GM12801 (cell line): ENCODE data around the gene ACVRL1.

Experiments used
- TF ChIP-seq, protein P1 (sequence below): IDR thresholded peaks from one replicate; pipeline ENCODE4 v1.5.1; 2011; ENCODE audit warnings: control low read depth; ENCODE audit not compliant: insufficient read length; ENCODE audit errors: extremely low read depth

The ACVRL1 gene

DNA sequence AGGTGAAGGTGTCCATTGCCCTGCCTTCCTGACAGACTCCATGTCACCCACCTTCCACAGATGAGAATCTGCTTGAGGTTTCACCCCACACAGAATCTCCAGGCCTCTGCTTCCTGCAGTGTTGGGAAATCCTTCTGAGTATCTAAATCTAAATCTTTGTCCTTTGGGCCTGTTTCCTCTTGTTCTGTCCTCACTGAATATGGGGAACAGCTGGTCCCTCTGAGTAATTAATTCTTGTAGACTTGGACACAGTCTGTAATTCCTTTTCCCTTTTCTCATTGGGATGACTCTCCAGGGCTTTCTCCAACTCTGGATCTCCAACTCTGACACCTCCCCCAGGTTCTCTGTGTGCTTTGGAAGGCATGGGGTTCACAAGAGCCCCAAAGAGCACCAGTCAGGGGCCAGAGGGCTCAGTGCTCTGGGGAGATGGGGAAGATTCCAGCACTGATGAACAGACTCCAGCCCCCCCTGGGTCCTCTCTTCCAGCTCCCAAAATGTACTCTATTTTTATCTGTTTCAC, 2.3 kb upstream of the ACVRL1 start:
- TF ChIP-seq, protein P1, sequence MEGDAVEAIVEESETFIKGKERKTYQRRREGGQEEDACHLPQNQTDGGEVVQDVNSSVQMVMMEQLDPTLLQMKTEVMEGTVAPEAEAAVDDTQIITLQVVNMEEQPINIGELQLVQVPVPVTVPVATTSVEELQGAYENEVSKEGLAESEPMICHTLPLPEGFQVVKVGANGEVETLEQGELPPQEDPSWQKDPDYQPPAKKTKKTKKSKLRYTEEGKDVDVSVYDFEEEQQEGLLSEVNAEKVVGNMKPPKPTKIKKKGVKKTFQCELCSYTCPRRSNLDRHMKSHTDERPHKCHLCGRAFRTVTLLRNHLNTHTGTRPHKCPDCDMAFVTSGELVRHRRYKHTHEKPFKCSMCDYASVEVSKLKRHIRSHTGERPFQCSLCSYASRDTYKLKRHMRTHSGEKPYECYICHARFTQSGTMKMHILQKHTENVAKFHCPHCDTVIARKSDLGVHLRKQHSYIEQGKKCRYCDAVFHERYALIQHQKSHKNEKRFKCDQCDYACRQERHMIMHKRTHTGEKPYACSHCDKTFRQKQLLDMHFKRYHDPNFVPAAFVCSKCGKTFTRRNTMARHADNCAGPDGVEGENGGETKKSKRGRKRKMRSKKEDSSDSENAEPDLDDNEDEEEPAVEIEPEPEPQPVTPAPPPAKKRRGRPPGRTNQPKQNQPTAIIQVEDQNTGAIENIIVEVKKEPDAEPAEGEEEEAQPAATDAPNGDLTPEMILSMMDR, result no peak

DNA sequence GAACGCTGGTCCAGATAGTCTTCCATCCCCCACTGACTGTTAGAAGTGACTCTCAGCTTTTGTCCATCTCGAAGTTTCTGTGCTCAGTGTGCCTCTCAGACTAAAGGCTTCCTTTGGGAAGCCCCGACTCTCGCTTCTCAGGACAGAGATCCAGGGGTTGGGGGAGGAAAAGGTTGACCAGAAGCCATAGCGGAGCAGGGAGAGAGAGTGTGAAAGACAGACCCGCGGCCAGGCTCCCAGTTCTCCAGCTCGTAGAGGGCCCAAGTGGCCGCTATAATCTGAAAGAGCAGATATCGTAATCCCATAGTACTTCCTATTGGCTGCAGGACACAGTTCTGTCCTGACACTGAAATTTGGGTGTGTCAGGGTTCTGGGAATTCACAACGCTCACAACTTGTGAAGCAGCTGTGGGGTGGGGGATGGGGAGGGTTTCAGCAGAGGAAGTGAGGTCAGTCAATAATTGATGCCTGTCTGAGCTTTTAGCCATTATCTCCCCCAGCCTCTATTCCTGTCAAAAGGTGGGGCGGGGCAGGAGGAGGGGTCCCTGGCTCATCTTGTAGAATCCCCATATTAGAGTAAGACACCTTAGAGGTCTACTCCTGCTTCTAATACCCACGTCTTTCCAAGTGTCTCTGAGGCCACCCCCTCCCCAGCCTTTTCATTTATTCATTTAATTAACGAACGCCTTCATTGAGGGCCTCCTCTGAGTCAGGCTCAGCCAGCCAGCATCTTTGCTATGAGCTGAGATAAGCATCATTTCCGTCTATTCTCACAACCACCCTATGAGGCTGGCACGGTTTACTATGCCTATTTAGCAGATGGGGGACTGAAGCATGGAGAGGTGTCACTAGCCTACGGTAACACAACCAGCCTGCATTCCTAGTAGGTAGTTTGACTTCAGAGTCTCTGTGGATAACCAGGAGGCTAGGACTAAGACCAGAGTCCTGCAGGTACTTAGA, 1.6 kb upstream of the ACVRL1 start:
- TF ChIP-seq, protein P1, result no peak

DNA sequence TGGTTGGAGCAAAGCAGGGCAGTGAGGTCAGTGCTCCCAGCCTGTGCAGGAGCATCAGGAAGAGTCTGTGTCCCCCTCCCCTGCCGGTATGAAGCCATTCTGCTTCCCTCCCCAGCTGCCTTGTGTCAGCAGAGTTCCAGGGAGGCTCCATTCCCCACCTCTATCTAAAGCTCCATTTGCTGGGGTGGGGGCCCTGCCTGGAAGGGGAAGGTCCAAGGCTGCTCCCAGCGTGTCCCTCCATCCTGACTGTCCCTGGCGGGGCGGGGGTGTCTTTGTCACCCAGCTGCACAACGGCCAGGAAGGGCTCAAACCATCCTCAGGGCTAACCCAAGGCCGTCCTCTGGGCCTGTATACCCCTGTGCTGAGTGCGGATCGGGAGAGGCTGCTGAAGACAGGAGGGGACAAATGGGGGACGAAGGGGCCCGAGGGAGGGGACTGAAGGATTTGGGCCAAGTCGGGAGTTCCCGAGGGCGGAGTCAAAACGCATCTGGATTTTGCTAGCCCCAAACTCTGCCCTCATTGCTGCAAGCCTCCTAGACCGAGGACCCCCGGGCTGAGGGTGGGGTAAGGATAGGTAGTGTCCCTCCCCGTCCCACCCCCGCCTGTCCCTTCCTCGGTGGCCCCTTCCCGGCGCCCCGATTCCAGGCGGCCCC, 748 bp upstream of the ACVRL1 start:
- TF ChIP-seq, protein P1, result no peak

DNA sequence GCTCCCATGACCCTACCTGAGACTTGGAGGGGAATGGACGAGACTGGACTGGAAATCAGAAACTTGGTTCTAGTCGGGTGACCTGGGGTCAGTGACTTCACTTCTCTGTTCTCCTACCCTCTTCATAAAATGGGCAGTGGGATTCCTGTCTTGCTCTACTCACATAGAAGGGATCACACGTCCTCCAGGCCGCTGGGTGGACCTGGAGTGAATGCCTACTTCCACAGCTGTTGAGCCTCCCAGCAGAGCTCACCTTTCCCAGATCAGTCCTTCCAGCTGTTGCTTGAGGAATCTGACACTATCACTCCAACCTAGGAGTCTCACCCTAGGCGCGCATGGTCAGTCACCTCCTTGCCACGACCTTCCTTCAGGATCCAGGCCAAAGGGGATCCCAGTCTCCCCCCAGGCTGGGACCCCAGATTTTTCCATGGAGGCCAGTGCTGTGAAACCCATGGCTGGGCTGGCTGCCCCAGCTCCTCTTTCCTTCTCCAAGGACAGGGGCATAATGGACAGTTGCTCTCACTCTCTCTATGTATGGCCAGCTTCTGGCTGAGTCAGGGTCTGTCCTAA, 637 bp downstream of the ACVRL1 start:
- TF ChIP-seq, protein P1, result no peak

DNA sequence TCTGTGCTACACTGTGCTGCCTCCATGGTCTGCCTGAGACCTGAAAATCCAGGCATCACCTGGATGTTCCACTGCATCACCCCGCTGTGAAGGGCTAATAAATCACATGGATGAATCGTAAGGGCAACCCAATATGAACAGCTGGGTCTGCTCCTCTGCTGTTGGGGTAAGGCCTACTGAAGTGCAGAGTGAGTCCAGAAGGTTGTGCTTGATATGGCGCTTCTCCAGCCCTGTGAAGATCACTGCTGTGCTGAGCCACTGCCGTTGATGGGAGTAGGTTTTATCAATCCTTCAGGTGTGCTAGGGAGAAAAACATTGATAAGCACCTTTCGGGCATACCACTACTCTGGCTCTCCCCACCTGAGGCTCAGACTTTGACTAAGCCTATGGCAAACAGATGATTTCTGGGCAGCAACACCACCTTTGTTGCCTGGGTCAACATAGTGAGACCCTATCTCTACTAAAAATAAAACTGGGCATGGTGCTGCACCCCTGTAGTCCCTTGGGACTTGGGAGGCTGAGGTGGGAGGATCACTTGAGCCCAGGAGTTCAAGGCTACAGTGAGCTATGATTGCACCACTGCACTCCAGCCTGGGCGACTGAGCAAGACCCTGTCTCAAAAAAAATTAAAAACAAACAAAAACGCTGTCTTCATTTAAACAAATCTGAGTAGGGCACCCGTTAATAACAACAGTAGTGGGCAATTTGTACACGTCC, 1.7 kb downstream of the ACVRL1 start:
- TF ChIP-seq, protein P1, result no peak

DNA sequence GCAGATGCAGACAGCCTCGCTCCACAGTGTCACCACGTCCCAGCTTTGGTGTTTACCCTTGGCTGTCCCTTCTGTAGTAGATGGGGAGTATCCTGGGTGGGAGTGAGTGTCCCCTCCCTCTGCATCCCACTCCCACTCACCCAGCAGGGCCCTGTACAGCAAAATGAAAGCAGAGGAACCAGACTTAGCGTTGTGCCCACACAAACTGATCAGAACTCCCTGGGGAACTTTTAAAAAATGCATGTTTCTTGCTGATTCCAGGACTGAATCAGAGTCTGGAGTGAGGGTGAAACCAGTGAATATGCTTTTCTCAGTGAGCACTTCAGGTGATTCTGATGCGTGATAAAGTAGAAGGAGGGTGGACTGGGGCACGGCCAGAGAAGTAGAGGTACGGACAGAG, 2.9 kb downstream of the ACVRL1 start:
- TF ChIP-seq, protein P1, result no peak
